ENCODE results near the gene RREB1.

Gene RREB1

DNA sequence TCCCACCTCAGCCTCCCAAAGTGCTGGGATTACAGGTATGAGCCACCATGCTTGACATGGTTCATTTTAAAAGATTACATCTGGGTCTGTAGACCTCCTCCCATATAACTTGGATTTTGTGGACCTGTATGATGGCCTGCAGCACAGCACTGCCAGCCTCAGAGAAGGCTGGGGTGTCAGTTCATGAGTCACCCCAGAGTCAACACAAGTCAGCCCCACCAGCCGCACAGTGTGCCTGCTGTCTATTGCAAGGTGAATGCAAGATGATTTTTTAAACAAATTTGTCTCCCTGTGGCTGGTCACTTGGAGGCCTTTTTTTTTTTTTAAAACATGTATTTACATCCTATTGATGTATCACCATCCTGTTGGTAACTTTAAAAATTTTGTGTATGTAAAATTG lies 76.7 kb downstream of the RREB1 start:
- Histone ChIP-seq H3K4me1 (ENCODE audit: control insufficient read depth, insufficient read depth, low read length) (no peaks in the 10 kb centered on the region), H3K27ac (ENCODE audit: extremely low read depth, low read depth, low read length) (no peak overlapping the region), H3K4me3 (ENCODE audit: low read depth, low read length) (no peak overlapping the region), H3K36me3 (ENCODE audit: control insufficient read depth in 2 of 2, insufficient read depth in 1 of 2, low read length in 2 of 2) (peaks cover 5 to 80% of the 10 kb centered on the region in 2 experiments), H3K9me3 (ENCODE audit: control insufficient read depth, insufficient read depth, low read depth, low read length) (no peaks in the 10 kb centered on the region)
- CTCF ChIA-PET: no interaction called here
- no peak for TF ChIP-seq ZNF473 (tag by site-specific recombination; IDR thresholded peaks at IDR 0.05)
- TF ChIP-seq, protein P1, sequence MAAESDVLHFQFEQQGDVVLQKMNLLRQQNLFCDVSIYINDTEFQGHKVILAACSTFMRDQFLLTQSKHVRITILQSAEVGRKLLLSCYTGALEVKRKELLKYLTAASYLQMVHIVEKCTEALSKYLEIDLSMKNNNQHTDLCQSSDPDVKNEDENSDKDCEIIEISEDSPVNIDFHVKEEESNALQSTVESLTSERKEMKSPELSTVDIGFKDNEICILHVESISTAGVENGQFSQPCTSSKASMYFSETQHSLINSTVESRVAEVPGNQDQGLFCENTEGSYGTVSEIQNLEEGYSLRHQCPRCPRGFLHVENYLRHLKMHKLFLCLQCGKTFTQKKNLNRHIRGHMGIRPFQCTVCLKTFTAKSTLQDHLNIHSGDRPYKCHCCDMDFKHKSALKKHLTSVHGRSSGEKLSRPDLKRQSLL (tag by site-specific recombination; IDR thresholded peaks at IDR 0.05): no peak
- TF ChIP-seq RBAK (tag by site-specific recombination; IDR thresholded peaks at IDR 0.05): no peak
- TF ChIP-seq ZIC2 (tag by site-specific recombination; IDR thresholded peaks at IDR 0.05): no peak
- TF ChIP-seq, protein P2, sequence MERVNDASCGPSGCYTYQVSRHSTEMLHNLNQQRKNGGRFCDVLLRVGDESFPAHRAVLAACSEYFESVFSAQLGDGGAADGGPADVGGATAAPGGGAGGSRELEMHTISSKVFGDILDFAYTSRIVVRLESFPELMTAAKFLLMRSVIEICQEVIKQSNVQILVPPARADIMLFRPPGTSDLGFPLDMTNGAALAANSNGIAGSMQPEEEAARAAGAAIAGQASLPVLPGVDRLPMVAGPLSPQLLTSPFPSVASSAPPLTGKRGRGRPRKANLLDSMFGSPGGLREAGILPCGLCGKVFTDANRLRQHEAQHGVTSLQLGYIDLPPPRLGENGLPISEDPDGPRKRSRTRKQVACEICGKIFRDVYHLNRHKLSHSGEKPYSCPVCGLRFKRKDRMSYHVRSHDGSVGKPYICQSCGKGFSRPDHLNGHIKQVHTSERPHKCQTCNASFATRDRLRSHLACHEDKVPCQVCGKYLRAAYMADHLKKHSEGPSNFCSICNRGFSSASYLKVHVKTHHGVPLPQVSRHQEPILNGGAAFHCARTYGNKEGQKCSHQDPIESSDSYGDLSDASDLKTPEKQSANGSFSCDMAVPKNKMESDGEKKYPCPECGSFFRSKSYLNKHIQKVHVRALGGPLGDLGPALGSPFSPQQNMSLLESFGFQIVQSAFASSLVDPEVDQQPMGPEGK (tag by site-specific recombination; IDR thresholded peaks at IDR 0.05): no peak
- no peak for TF ChIP-seq ZNF843 (tag by site-specific recombination; IDR thresholded peaks at IDR 0.05)
- TF ChIP-seq ZBTB17 (tag by site-specific recombination; IDR thresholded peaks at IDR 0.05): no peak
- no peak for TF ChIP-seq BCL11A (tag by site-specific recombination; IDR thresholded peaks at IDR 0.05; ENCODE audit: low read depth)
- TF ChIP-seq ZNF433 (tag by site-specific recombination; IDR thresholded peaks at IDR 0.05; ENCODE audit: low read depth): no peak
- POLR2A ChIA-PET: no interaction called here

DNA sequence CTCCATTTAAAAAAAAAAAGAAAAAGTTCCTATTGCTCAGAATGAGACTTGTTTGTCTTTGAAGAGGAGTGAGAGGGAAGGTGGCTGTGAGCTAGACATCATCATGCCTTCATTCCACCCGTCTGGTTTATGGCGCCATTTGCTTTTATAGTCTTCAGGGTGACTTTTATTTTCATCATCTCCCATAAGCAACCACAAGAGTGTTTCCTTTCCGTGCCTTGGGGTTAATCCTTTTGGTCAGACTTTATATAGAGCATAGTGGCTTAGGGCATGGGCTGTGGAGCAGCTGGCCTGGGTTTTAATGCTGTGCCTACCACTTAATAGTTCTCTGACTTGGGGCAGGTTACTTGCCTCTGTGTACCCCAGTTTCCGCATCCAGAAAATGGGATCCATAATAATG lies 77.8 kb downstream of the RREB1 start:
- Histone ChIP-seq H3K27ac (ENCODE audit: extremely low read depth, low read depth, low read length) (no peak overlapping the region), H3K4me1 (ENCODE audit: control insufficient read depth, insufficient read depth, low read length) (no peaks in the 10 kb centered on the region), H3K4me3 (ENCODE audit: low read depth, low read length) (no peak overlapping the region), H3K9me3 (ENCODE audit: control insufficient read depth, insufficient read depth, low read depth, low read length) (no peaks in the 10 kb centered on the region), H3K36me3 (ENCODE audit: control insufficient read depth in 2 of 2, insufficient read depth in 1 of 2, low read length in 2 of 2) (peaks cover 10 to 79% of the 10 kb centered on the region in 2 experiments)
- TF ChIP-seq ZNF202 (tag by site-specific recombination; IDR thresholded peaks at IDR 0.05; ENCODE audit: borderline replicate concordance) (no peak), BCL11B (tag by site-specific recombination; IDR thresholded peaks at IDR 0.05; ENCODE audit: low read depth) (no peak), ZBTB8A (tag by site-specific recombination; IDR thresholded peaks at IDR 0.05) (no peak), ZNF548 (tag by site-specific recombination; IDR thresholded peaks at IDR 0.05) (no peak), ZFHX2 (tag by site-specific recombination; conservative IDR thresholded peaks at IDR 0.05) (no peak), ZNF558 (tag by site-specific recombination; IDR thresholded peaks at IDR 0.05) (no peak), ZNF585B (tag by site-specific recombination; IDR thresholded peaks at IDR 0.05) (no peak), ZNF473 (tag by site-specific recombination; IDR thresholded peaks at IDR 0.05) (no peak), ZNF140 (tag by site-specific recombination; IDR thresholded peaks at IDR 0.05) (no peak), ZNF600 (tag by site-specific recombination; IDR thresholded peaks at IDR 0.05) (no peak), ZNF121 (tag by site-specific recombination; IDR thresholded peaks at IDR 0.05) (no peak), ZNF133 (tag by site-specific recombination; IDR thresholded peaks at IDR 0.05) (no peak), MEIS1 (CRISPR knock-in tag; IDR thresholded peaks at IDR 0.05; ENCODE audit: borderline replicate concordance) (no peak), SETDB1 (IDR thresholded peaks at IDR 0.05; ENCODE audit: insufficient read length, low read length) (no peak), ZNF184 (tag by site-specific recombination; IDR thresholded peaks at IDR 0.05) (no peak), ZNF664 (tag by site-specific recombination; IDR thresholded peaks at IDR 0.05) (no peak)
- TF ChIP-seq, protein P3, sequence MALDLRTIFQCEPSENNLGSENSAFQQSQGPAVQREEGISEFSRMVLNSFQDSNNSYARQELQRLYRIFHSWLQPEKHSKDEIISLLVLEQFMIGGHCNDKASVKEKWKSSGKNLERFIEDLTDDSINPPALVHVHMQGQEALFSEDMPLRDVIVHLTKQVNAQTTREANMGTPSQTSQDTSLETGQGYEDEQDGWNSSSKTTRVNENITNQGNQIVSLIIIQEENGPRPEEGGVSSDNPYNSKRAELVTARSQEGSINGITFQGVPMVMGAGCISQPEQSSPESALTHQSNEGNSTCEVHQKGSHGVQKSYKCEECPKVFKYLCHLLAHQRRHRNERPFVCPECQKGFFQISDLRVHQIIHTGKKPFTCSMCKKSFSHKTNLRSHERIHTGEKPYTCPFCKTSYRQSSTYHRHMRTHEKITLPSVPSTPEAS (tag by site-specific recombination; IDR thresholded peaks at IDR 0.05): no peak
- TF ChIP-seq, protein P4, sequence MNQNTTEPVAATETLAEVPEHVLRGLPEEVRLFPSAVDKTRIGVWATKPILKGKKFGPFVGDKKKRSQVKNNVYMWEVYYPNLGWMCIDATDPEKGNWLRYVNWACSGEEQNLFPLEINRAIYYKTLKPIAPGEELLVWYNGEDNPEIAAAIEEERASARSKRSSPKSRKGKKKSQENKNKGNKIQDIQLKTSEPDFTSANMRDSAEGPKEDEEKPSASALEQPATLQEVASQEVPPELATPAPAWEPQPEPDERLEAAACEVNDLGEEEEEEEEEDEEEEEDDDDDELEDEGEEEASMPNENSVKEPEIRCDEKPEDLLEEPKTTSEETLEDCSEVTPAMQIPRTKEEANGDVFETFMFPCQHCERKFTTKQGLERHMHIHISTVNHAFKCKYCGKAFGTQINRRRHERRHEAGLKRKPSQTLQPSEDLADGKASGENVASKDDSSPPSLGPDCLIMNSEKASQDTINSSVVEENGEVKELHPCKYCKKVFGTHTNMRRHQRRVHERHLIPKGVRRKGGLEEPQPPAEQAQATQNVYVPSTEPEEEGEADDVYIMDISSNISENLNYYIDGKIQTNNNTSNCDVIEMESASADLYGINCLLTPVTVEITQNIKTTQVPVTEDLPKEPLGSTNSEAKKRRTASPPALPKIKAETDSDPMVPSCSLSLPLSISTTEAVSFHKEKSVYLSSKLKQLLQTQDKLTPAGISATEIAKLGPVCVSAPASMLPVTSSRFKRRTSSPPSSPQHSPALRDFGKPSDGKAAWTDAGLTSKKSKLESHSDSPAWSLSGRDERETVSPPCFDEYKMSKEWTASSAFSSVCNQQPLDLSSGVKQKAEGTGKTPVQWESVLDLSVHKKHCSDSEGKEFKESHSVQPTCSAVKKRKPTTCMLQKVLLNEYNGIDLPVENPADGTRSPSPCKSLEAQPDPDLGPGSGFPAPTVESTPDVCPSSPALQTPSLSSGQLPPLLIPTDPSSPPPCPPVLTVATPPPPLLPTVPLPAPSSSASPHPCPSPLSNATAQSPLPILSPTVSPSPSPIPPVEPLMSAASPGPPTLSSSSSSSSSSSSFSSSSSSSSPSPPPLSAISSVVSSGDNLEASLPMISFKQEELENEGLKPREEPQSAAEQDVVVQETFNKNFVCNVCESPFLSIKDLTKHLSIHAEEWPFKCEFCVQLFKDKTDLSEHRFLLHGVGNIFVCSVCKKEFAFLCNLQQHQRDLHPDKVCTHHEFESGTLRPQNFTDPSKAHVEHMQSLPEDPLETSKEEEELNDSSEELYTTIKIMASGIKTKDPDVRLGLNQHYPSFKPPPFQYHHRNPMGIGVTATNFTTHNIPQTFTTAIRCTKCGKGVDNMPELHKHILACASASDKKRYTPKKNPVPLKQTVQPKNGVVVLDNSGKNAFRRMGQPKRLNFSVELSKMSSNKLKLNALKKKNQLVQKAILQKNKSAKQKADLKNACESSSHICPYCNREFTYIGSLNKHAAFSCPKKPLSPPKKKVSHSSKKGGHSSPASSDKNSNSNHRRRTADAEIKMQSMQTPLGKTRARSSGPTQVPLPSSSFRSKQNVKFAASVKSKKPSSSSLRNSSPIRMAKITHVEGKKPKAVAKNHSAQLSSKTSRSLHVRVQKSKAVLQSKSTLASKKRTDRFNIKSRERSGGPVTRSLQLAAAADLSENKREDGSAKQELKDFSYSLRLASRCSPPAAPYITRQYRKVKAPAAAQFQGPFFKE (tag by site-specific recombination; IDR thresholded peaks at IDR 0.05; ENCODE audit: borderline replicate concordance): no peak
- CTCF ChIA-PET: no interaction called here
- POLR2A ChIA-PET: no interaction called here
